ENCODE results near the gene IL17C. TPM values are rescaled to one million over a fixed set of nuclear protein-coding genes. Genes with fewer than 3 reads are reported as not detected.

Gene IL17C
- total and polyA plus RNA-seq, 8 donors = 0.87 to 1.2 TPM; not detected in 6

GRCh38 chr16:88613293-88613692 lies 25.1 kb upstream of the IL17C start:
- Histone ChIP-seq H3K27me3 (no peaks in the 10 kb centered on the region), H3K27ac (no peak overlapping the region), H3K4me3 (no peak overlapping the region), H3K9me3 (no peaks in the 10 kb centered on the region), H3K4me1 (peaks cover 23 to 44% (median 34%) of the 10 kb centered on the region in 4 donors), H3K36me3 (peaks cover 28 to 97% (median 76%) of the 10 kb centered on the region in 4 donors)
- intact Hi-C loops (cut with DNase I; ENCODE audit: low total_unique reads) = no loop called here
- no peak for TF ChIP-seq EP300 (IDR thresholded peaks at IDR 0.05)
- no peak for TF ChIP-seq POLR2AphosphoS5 (IDR thresholded peaks at IDR 0.05)
- no peak for TF ChIP-seq CTCF (IDR thresholded peaks at IDR 0.05)
- TF ChIP-seq POLR2A (IDR thresholded peaks at IDR 0.05) = no peak
- DNase-seq = no peak
- 87 to 90% (median 88%) methylated on average over 10 of the region's 10 CpGs for WGBS, 5 donors

- no peak for DNase-seq
- Histone ChIP-seq H3K27me3 (no peaks in the 10 kb centered on the region), H3K4me3 (no peak overlapping the region), H3K9me3 (no peaks in the 10 kb centered on the region), H3K36me3 (peaks cover 26 to 97% (median 73%) of the 10 kb centered on the region in 4 donors), H3K27ac (no peak overlapping the region), H3K4me1 (peaks cover 32 to 52% (median 41%) of the 10 kb centered on the region in 4 donors)
- WGBS, 5 donors = 70 to 81% (median 75%) methylated on average over 17 to 19 of the region's 19 CpGs
- intact Hi-C loops (cut with DNase I; ENCODE audit: low total_unique reads) = no loop called here
- no peak for TF ChIP-seq EP300 (IDR thresholded peaks at IDR 0.05)
- no peak for TF ChIP-seq CTCF (IDR thresholded peaks at IDR 0.05)
- no peak for TF ChIP-seq POLR2AphosphoS5 (IDR thresholded peaks at IDR 0.05)
- no peak for TF ChIP-seq POLR2A (IDR thresholded peaks at IDR 0.05)
Observed at GRCh38 chr16:88613911-88614817, 24.2 kb upstream of the IL17C start.

GRCh38 chr16:88614818-88615580 lies 23.4 kb upstream of the IL17C start:
- intact Hi-C loops (cut with DNase I; ENCODE audit: low total_unique reads) = no loop called here
- Histone ChIP-seq H3K27ac (peak overlapping the region in 1 of 5 donors; percentile 87), H3K4me3 (no peak overlapping the region), H3K4me1 (peaks cover 35 to 61% (median 43%) of the 10 kb centered on the region in 4 donors), H3K36me3 (peaks cover 18 to 96% (median 71%) of the 10 kb centered on the region in 4 donors), H3K27me3 (no peaks in the 10 kb centered on the region), H3K9me3 (no peaks in the 10 kb centered on the region)
- WGBS, 5 donors = 82 to 95% (median 91%) methylated on average over 17 to 19 of the region's 19 CpGs
- TF ChIP-seq POLR2AphosphoS5 (IDR thresholded peaks at IDR 0.05) = no peak
- no peak for TF ChIP-seq POLR2A (IDR thresholded peaks at IDR 0.05)
- no peak for TF ChIP-seq EP300 (IDR thresholded peaks at IDR 0.05)
- TF ChIP-seq CTCF (IDR thresholded peaks at IDR 0.05) = no peak
- DNase-seq = no peak

- H3K9me3 ChIP-seq = no peaks in the 10 kb centered on the region
- peaks cover 7 to 83% (median 59%) of the 10 kb centered on the region in 4 donors for H3K36me3 ChIP-seq
- H3K4me1 ChIP-seq = peaks cover 35 to 68% (median 43%) of the 10 kb centered on the region in 4 donors
- intact Hi-C loops (cut with DNase I; ENCODE audit: low total_unique reads) = no loop called here
- peak overlapping the region in 1 of 4 donors; percentile 13 for H3K4me3 ChIP-seq
- TF ChIP-seq EP300 (IDR thresholded peaks at IDR 0.05) (no peak), POLR2AphosphoS5 (IDR thresholded peaks at IDR 0.05) (peak; percentile 23 to 93 (median 64))
- H3K27me3 ChIP-seq = no peaks in the 10 kb centered on the region
- peak; percentile 94 to 98 for DNase-seq
- H3K27ac ChIP-seq = peak overlapping the region; percentile 45 to 90 (median 81)
- WGBS, 5 donors = 31 to 65% (median 42%) methylated on average over 11 to 13 of the region's 13 CpGs
Observed at GRCh38 chr16:88616320-88616719, 22.1 kb upstream of the IL17C start.
